Left renal cortex interstitium (tissue), 4 donors: ENCODE measurements around the gene GRK3. TPM values are rescaled to one million over a fixed set of nuclear protein-coding genes. Genes with fewer than 3 reads are reported as not detected.
"Not testable (repeated sequence)": the region's sequence is repeated elsewhere in the genome, so short reads cannot be mapped to it uniquely, and the experiment has no call there.

Experiments
- DNase-seq, 4 donors: peaks; one replicate each; pipeline ENCODE4 v3.0.0-alpha.2; 2013; ENCODE audit warnings: low read depth in 4 of 4, low spot score in 2 of 4, missing footprints in 1 of 4
- polyA plus RNA-seq, 4 donors: library from polyadenylated mRNA; unstranded; fragments of 120-200 nt; gene quantifications; one replicate each; pipeline ENCODE4 v1.2.1, GENCODE V29; 2013; ENCODE audit not compliant: insufficient read length in 4 of 4

Gene GRK3
- 10 to 100 TPM in 2 of 4 donors, 1 to 10 TPM in 2; 8.9 to 10.5 (median 9.7) TPM for polyA plus RNA-seq

GRCh38 chr22:25564320-25564978, at the start of gene GRK3:
TSS of gene GRK3 (plus strand) at chr22:25564675. CDS start at chr22:25565041, 366 bp downstream.
- DNase-seq = peak in 3 of 4 donors; percentile 42 to 64 (median 57)

GRCh38 chr22:25518000-25518663, 46.3 kb upstream of the GRK3 start:
- no peak for DNase-seq

- DNase-seq = no peak
Measured at GRCh38 chr22:25525376-25525775, 39.1 kb upstream of the GRK3 start.

GRCh38 chr22:25525804-25526584, 38.5 kb upstream of the GRK3 start:
- DNase-seq = not testable (repeated sequence)

GRCh38 chr22:25527016-25527415, 37.5 kb upstream of the GRK3 start:
- not testable (repeated sequence) for DNase-seq

GRCh38 chr22:25528068-25528467, 36.4 kb upstream of the GRK3 start:
- not testable (repeated sequence) for DNase-seq

- DNase-seq = not testable (repeated sequence)
Measured at GRCh38 chr22:25529059-25529458, 35.4 kb upstream of the GRK3 start.

GRCh38 chr22:25529541-25530137, 34.8 kb upstream of the GRK3 start:
- DNase-seq = not testable (repeated sequence)

- DNase-seq = not testable (repeated sequence)
Measured at GRCh38 chr22:25531677-25532076, 32.8 kb upstream of the GRK3 start.

- no peak for DNase-seq
Measured at GRCh38 chr22:25534724-25535123, 29.8 kb upstream of the GRK3 start.

GRCh38 chr22:25536589-25536988, 27.9 kb upstream of the GRK3 start:
- no peak for DNase-seq

GRCh38 chr22:25540166-25540907, 24.1 kb upstream of the GRK3 start:
- DNase-seq = no peak

- no peak for DNase-seq
Measured at GRCh38 chr22:25540908-25541660, 23.4 kb upstream of the GRK3 start.

GRCh38 chr22:25542191-25542590, 22.3 kb upstream of the GRK3 start:
- DNase-seq = no peak

GRCh38 chr22:25542720-25543402, 21.6 kb upstream of the GRK3 start:
- no peak for DNase-seq

- no peak for DNase-seq
Measured at GRCh38 chr22:25545146-25545545, 19.3 kb upstream of the GRK3 start.

- DNase-seq = no peak
Measured at GRCh38 chr22:25545672-25546071, 18.8 kb upstream of the GRK3 start.

GRCh38 chr22:25546242-25546641, 18.2 kb upstream of the GRK3 start:
- DNase-seq = no peak

- no peak for DNase-seq
Measured at GRCh38 chr22:25546751-25547150, 17.7 kb upstream of the GRK3 start.
